ENCODE measurements around the gene CCS.

Gene CCS

GRCh38 chr11:66592457-66593302 lies at the start of gene CCS, which contains the start of gene CCDC87:
TSS of gene CCS (plus strand) at chr11:66593185. CDS start at chr11:66593262, 77 bp downstream.
TSS of gene CCDC87 (minus strand) at chr11:66593063. CDS start at chr11:66593015, 48 bp downstream.
- peak; percentile 97 for DNase-seq

- peak; percentile 90 for DNase-seq
Measured at GRCh38 chr11:66543263-66544107, 49.5 kb upstream of the CCS start.

GRCh38 chr11:66544952-66545351 lies 48.0 kb upstream of the CCS start:
- peak; percentile 37 for DNase-seq

GRCh38 chr11:66545701-66546367 lies 47.2 kb upstream of the CCS start, which contains the start of gene ZDHHC24:
TSS of gene ZDHHC24 (minus strand) at chr11:66546048. CDS start at chr11:66546003, 45 bp downstream.
- DNase-seq: peak; percentile 98

- DNase-seq: peak; percentile 58
Measured at GRCh38 chr11:66546368-66546965, 46.5 kb upstream of the CCS start, which contains the start of gene ACTN3. TSS of gene ACTN3 (plus strand) at chr11:66546903. CDS start at chr11:66546938, 35 bp downstream.

GRCh38 chr11:66546966-66547661 lies 45.9 kb upstream of the CCS start:
- DNase-seq: peak; percentile 56

GRCh38 chr11:66547662-66548009 lies 45.3 kb upstream of the CCS start:
- DNase-seq: peak; percentile 49

GRCh38 chr11:66548041-66548440 lies 44.9 kb upstream of the CCS start:
- DNase-seq: peak; percentile 46

- DNase-seq: peak; percentile 53
Measured at GRCh38 chr11:66548774-66549630, 44.0 kb upstream of the CCS start.

GRCh38 chr11:66549696-66550095 lies 43.3 kb upstream of the CCS start:
- no peak for DNase-seq

GRCh38 chr11:66550887-66551286 lies 42.1 kb upstream of the CCS start:
- DNase-seq: no peak

- no peak for DNase-seq
Measured at GRCh38 chr11:66554602-66555001, 38.4 kb upstream of the CCS start.

- no peak for DNase-seq
Measured at GRCh38 chr11:66555416-66555815, 37.6 kb upstream of the CCS start.

- no peak for DNase-seq
Measured at GRCh38 chr11:66556086-66556485, 36.9 kb upstream of the CCS start.

GRCh38 chr11:66557733-66558326 lies 35.2 kb upstream of the CCS start:
- peak; percentile 45 for DNase-seq

- DNase-seq: no peak
Measured at GRCh38 chr11:66559142-66559865, 33.7 kb upstream of the CCS start.

- peak; percentile 43 for DNase-seq
Measured at GRCh38 chr11:66559866-66560676, 32.9 kb upstream of the CCS start.

GRCh38 chr11:66561178-66561974 lies 31.6 kb upstream of the CCS start:
- DNase-seq: peak; percentile 47

Data from islet precursor cell (in vitro differentiated cells).